Caco-2 (cell line): ENCODE data around the gene MYOD1. TPM values are rescaled to one million over a fixed set of nuclear protein-coding genes. Genes with fewer than 3 reads are reported as not detected.

ENCODE experiments used
- BruUV-seq: library from RNA; stranded (reverse); fragments of 400-500 nt; replicated peaks from 2 replicates; lab custom pipeline; 2021; lab: Mats Ljungman, UMichigan
- CTCF ChIA-PET: fragments of 300-600 bp; sonication (Branson Sonifier 250); formaldehyde crosslinking; loops from one replicate; lab custom pipeline; 2022; ENCODE audit warnings: antibody characterized with exemption; lab: Charles Lee
- POLR2A ChIA-PET: fragments of 300-600 bp; sonication (Branson Sonifier 250); formaldehyde crosslinking; loops from one replicate; lab custom pipeline; 2022; ENCODE audit warnings: antibody characterized with exemption; lab: Charles Lee
- DNase-seq, 2 experiments: peaks; one replicate each; pipeline versions ENCODE4 v3.0.0 to v3.0.0-alpha.2; 2020 to 2022
- H3K27me3 ChIP-seq: replicated peaks from 2 replicates; pipeline ENCODE4 v1.6.0; 2011; ENCODE audit warnings: low read length; ENCODE audit not compliant: control insufficient read depth, insufficient read depth
- H3K36me3 ChIP-seq: 2 replicates; pipeline ENCODE4 v1.5.1; 2011; ENCODE audit warnings: low read length; ENCODE audit not compliant: control insufficient read depth, insufficient read depth
- H3K4me1 ChIP-seq: fragments of 250-450 bp; sonication (Bioruptor Pico); 2 replicates; pipeline ENCODE4 v1.5.1; 2020; ENCODE audit warnings: mild to moderate bottlenecking
- H3K4me3 ChIP-seq: 2 replicates; pipeline ENCODE4 v1.5.1; 2011; ENCODE audit warnings: low read depth, mild to moderate bottlenecking, control low read depth, low read length
- H3K9me3 ChIP-seq: fragments of 250-450 bp; sonication (Bioruptor Pico); 2 replicates; pipeline ENCODE4 v1.5.1; 2020; ENCODE audit warnings: mild to moderate bottlenecking, moderate library complexity
- H3K27ac Mint-ChIP-seq: one replicate; pipeline ENCODE4 v1.8.0; 2022; ENCODE audit warnings: mixed read lengths; ENCODE audit not compliant: unreplicated experiment
- H3K27me3 Mint-ChIP-seq: one replicate; pipeline ENCODE4 v1.8.0; 2022; ENCODE audit warnings: mixed read lengths; ENCODE audit not compliant: insufficient read depth, unreplicated experiment
- H3K36me3 Mint-ChIP-seq: one replicate; pipeline ENCODE4 v1.8.0; 2022; ENCODE audit warnings: mild to moderate bottlenecking, mixed read lengths; ENCODE audit not compliant: insufficient read depth, unreplicated experiment
- H3K4me1 Mint-ChIP-seq: one replicate; pipeline ENCODE4 v1.8.0; 2022; ENCODE audit warnings: low read depth, mixed read lengths; ENCODE audit not compliant: unreplicated experiment
- H3K4me3 Mint-ChIP-seq: one replicate; pipeline ENCODE4 v1.8.0; 2022; ENCODE audit warnings: mild to moderate bottlenecking, moderate library complexity, mixed read lengths; ENCODE audit not compliant: unreplicated experiment
- H3K9me3 Mint-ChIP-seq: one replicate; pipeline ENCODE4 v1.8.0; 2022; ENCODE audit warnings: mixed read lengths; ENCODE audit not compliant: unreplicated experiment
- intact Hi-C: fragments of 100-400 bp; cut with micrococcal nuclease; formaldehyde crosslinking; loops from one replicate; pipeline ENCODE4 v1.10.0; 2022; ENCODE audit not compliant: unreplicated experiment
- total RNA-seq: library from RNA; stranded (reverse); gene quantifications from 2 replicates; pipeline ENCODE4 v1.2.3, GENCODE V29; 2022
- TF ChIP-seq, protein P1 (sequence below), 2 experiments: fragments of 200-600 bp in 1 of 2; IDR thresholded peaks; 1 replicate in 1 of 2; 2 replicates in 1 of 2; pipeline versions ENCODE4 v1.5.1 to v1.8.0; 2011 to 2022; ENCODE audit warnings: antibody characterized with exemption in 1 of 2, control low read depth in 1 of 2, inconsistent platforms in 1 of 2, low read depth in 1 of 2, low read length in 1 of 2, mild to moderate bottlenecking in 1 of 2, moderate library complexity in 1 of 2; ENCODE audit not compliant: insufficient read depth in 1 of 2, severe bottlenecking in 1 of 2, unreplicated experiment in 1 of 2

MYOD1 gene
- total RNA-seq, 1 experiment from 2014 or later: not detected

DNA sequence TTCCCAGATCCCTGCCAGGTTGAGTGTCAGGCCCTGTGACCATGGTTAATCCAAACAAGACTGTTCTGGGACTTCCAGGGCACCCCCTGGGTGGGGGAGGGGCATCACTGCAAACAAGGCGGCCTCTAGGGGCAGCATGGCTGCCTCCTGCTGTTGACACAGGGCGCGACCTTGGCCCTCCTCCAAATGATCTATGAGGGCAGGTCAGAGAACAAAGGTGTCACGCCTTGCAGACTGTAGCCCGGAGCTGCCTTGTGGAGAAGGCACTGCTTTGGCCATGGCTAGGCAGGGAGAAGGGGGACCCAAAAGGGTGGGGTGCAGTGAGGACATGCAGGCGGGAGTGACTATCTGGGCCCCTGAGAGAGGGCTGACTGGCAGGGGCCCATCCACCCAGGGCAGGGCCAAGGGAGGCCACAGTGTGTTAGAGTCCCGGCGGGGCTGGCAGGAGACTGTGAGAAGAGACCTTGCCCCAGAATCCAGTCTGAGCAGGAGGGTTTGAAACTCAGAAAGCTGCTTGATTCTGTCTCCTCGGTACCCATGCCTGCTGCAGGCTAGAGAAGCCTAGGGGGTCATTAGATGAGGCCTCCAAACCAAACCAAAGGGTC, 50.8 kb downstream of the MYOD1 start:
- no peaks in the 10 kb centered on the region for H3K4me1 Mint-ChIP-seq
- no peak overlapping the region for H3K4me3 Mint-ChIP-seq
- peak; percentile 43 to 46 for DNase-seq
- BruUV-seq: no TSS peak
- H3K27ac Mint-ChIP-seq: no peak overlapping the region
- ChIA-PET POLR2A (no interaction called here), CTCF (interaction anchor here (0.7 to 1.4 kb wide), 2 partner anchors 82 to 203 kb away, joined by 3 to 4 read pairs; no protein-coding TSS in a partner anchor)
- Histone ChIP-seq H3K4me3 (no peak overlapping the region), H3K36me3 (no peaks in the 10 kb centered on the region), H3K9me3 (no peaks in the 10 kb centered on the region), H3K27me3 (no peaks in the 10 kb centered on the region), H3K4me1 (0 out of 2 replicates have a peak, but pooled peaks cover 4% of the 10 kb centered on the region)
- H3K27me3 Mint-ChIP-seq: no peaks in the 10 kb centered on the region
- TF ChIP-seq, protein P1, sequence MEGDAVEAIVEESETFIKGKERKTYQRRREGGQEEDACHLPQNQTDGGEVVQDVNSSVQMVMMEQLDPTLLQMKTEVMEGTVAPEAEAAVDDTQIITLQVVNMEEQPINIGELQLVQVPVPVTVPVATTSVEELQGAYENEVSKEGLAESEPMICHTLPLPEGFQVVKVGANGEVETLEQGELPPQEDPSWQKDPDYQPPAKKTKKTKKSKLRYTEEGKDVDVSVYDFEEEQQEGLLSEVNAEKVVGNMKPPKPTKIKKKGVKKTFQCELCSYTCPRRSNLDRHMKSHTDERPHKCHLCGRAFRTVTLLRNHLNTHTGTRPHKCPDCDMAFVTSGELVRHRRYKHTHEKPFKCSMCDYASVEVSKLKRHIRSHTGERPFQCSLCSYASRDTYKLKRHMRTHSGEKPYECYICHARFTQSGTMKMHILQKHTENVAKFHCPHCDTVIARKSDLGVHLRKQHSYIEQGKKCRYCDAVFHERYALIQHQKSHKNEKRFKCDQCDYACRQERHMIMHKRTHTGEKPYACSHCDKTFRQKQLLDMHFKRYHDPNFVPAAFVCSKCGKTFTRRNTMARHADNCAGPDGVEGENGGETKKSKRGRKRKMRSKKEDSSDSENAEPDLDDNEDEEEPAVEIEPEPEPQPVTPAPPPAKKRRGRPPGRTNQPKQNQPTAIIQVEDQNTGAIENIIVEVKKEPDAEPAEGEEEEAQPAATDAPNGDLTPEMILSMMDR (IDR thresholded peaks at IDR 0.05; ENCODE audit: insufficient read depth in 1 of 2, low read depth in 1 of 2, low read length in 1 of 2, severe bottlenecking in 1 of 2, unreplicated experiment in 1 of 2): peak in 1 of 2 experiments; percentile 46
- H3K36me3 Mint-ChIP-seq: no peaks in the 10 kb centered on the region
- intact Hi-C loops: no loop called here
- H3K9me3 Mint-ChIP-seq: no peaks in the 10 kb centered on the region

DNA sequence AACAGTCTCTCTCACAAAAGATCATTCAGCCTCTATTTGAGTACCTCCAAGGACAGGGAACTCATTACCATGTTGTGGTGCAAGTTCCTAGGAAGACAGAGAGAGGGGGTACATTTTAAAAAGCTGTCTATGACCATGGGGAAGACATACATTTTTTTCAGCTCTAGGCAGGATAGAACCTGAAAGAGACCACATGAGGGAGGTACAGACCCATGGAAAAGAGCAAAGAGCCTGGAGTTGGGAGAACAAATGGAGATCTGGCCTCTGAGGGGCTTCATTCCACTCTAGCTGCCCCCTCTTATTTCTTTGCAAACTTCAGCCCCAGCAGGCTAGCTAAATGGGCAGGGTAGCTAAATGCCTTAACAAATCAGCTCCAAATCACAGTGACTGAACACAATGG, 51.5 kb downstream of the MYOD1 start:
- no peak overlapping the region for H3K4me3 ChIP-seq
- TF ChIP-seq, protein P1 (IDR thresholded peaks at IDR 0.05; ENCODE audit: insufficient read depth in 1 of 2, low read depth in 1 of 2, low read length in 1 of 2, severe bottlenecking in 1 of 2, unreplicated experiment in 1 of 2): no peak
- H3K9me3 ChIP-seq: no peaks in the 10 kb centered on the region
- BruUV-seq: no TSS peak
- H3K27me3 ChIP-seq: no peaks in the 10 kb centered on the region
- H3K4me1 Mint-ChIP-seq: no peaks in the 10 kb centered on the region
- H3K4me1 ChIP-seq: 0 out of 2 replicates have a peak, but pooled peaks cover 4% of the 10 kb centered on the region
- H3K36me3 Mint-ChIP-seq: no peaks in the 10 kb centered on the region
- H3K27ac Mint-ChIP-seq: no peak overlapping the region
- H3K27me3 Mint-ChIP-seq: peaks cover 4% of the 10 kb centered on the region
- no peak overlapping the region for H3K4me3 Mint-ChIP-seq
- no peaks in the 10 kb centered on the region for H3K9me3 Mint-ChIP-seq
- ChIA-PET POLR2A (no interaction called here), CTCF (interaction anchor here (0.7 to 1.4 kb wide), 2 partner anchors 81 to 202 kb away, joined by 3 to 4 read pairs; no protein-coding TSS in a partner anchor)
- intact Hi-C loops: no loop called here
- H3K36me3 ChIP-seq: no peaks in the 10 kb centered on the region
- no peak for DNase-seq

- TF ChIP-seq, protein P1 (IDR thresholded peaks at IDR 0.05; ENCODE audit: insufficient read depth in 1 of 2, low read depth in 1 of 2, low read length in 1 of 2, severe bottlenecking in 1 of 2, unreplicated experiment in 1 of 2): no peak
- H3K36me3 ChIP-seq: no peaks in the 10 kb centered on the region
- H3K9me3 ChIP-seq: no peaks in the 10 kb centered on the region
- intact Hi-C loops: no loop called here
- Mint-ChIP-seq H3K27ac (no peak overlapping the region), H3K4me1 (no peaks in the 10 kb centered on the region), H3K36me3 (no peaks in the 10 kb centered on the region), H3K4me3 (no peak overlapping the region), H3K9me3 (no peaks in the 10 kb centered on the region), H3K27me3 (peaks cover 7% of the 10 kb centered on the region)
- DNase-seq: peak in 1 of 2 experiments; percentile 19
- H3K27me3 ChIP-seq: no peaks in the 10 kb centered on the region
- H3K4me1 ChIP-seq: 0 out of 2 replicates have a peak, but pooled peaks cover 4% of the 10 kb centered on the region
- ChIA-PET CTCF (interaction anchor here (1.4 kb wide), 1 partner anchor 202 kb away, joined by 3 read pairs; no protein-coding TSS in a partner anchor), POLR2A (no interaction called here)
- no peak overlapping the region for H3K4me3 ChIP-seq
- BruUV-seq: no TSS peak
Measured at GRCh38 chr11:17771415-17771814, 52.0 kb downstream of the MYOD1 start.

Other genes with a start within 250 kb of the MYOD1 start
- gene ABCC8, start 242.7 kb upstream of the MYOD1 start, total RNA-seq: 0.09 TPM in 1 of 2 replicates, not detected in the other
- gene USH1C, start 175.2 kb upstream of the MYOD1 start, total RNA-seq: 101 and 113 TPM in 2 replicates
- 0.95 and 2.5 TPM in 2 replicates for gene OTOG, start 172.3 kb upstream of the MYOD1 start, total RNA-seq
- 0.07 TPM in 2 replicates for gene KCNC1, start 15.2 kb downstream of the MYOD1 start, total RNA-seq